GM12873 (cell line): ENCODE data around the gene ANAPC13.

ENCODE experiments used
- TF ChIP-seq, protein P1 (sequence below): IDR thresholded peaks from 2 replicates; pipeline ENCODE4 v1.5.1; 2012; ENCODE audit warnings: low read depth, mild to moderate bottlenecking, moderate library complexity, low read length, control low read depth; ENCODE audit not compliant: insufficient read depth; ENCODE audit errors: missing control alignments

ANAPC13 gene

GRCh38 chr3:134522541-134522940, 36.8 kb upstream of the ANAPC13 start:
- TF ChIP-seq, protein P1, sequence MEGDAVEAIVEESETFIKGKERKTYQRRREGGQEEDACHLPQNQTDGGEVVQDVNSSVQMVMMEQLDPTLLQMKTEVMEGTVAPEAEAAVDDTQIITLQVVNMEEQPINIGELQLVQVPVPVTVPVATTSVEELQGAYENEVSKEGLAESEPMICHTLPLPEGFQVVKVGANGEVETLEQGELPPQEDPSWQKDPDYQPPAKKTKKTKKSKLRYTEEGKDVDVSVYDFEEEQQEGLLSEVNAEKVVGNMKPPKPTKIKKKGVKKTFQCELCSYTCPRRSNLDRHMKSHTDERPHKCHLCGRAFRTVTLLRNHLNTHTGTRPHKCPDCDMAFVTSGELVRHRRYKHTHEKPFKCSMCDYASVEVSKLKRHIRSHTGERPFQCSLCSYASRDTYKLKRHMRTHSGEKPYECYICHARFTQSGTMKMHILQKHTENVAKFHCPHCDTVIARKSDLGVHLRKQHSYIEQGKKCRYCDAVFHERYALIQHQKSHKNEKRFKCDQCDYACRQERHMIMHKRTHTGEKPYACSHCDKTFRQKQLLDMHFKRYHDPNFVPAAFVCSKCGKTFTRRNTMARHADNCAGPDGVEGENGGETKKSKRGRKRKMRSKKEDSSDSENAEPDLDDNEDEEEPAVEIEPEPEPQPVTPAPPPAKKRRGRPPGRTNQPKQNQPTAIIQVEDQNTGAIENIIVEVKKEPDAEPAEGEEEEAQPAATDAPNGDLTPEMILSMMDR: no peak

DNA sequence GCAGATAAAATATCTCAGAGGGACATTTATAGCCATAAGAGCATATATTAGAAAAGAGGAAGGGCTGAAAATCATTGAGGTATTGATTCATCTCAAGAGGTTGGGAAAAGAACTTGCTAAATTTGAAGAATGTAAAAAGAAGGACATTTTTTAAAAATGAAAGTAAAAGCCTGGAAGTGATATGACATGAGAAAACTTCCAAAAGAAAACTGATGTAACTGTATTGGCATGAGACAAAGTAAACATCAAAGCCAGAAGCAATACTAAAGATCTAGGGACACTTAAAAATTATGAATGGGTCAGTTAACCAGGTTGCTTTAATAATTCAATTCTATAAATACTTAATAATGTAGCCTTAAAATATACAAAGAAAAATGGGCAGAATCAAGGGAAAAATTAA, 32.0 kb upstream of the ANAPC13 start:
- TF ChIP-seq, protein P1: no peak

GRCh38 chr3:134516905-134517304, 31.1 kb upstream of the ANAPC13 start:
- TF ChIP-seq, protein P1: no peak

DNA sequence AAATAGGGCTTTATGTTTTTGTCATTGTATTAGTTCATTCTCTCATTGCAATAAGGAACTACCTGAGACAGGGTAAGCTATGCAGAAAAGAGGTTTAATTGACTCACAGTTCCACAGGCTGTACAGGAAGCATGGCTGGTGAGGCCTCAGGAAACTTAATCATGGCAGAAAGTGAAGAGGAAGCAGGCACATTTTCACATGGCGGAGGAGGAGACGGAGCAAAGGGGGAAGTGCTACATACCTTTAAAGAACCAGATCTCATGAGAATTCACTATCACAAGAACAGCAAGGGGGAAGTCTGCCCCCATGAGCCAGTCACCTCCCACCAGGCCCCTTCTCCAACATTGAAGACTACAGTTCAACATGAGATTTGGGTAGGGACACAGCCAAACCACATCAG, 25.7 kb upstream of the ANAPC13 start:
- TF ChIP-seq, protein P1: no peak

DNA sequence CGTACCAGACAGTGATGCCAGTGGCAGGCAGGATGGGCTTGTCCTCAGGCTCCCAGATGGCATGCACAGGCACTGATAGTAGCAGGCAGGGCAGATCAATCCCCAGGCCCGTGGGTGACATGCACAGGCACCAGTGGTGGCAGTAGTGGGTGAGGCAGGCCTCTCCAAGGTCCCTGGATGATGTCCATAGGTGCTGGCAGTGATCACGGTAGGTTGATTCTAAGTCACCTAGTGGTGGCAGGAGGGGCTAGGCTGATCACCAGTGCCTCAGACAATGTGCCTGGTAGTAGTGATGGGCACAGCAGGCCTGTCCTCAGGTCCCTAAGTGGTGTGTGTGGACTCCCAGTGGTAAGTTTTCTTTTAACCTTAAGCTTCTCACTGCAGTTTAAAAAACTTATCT, 19.7 kb upstream of the ANAPC13 start:
- TF ChIP-seq, protein P1: peak; percentile 6

DNA sequence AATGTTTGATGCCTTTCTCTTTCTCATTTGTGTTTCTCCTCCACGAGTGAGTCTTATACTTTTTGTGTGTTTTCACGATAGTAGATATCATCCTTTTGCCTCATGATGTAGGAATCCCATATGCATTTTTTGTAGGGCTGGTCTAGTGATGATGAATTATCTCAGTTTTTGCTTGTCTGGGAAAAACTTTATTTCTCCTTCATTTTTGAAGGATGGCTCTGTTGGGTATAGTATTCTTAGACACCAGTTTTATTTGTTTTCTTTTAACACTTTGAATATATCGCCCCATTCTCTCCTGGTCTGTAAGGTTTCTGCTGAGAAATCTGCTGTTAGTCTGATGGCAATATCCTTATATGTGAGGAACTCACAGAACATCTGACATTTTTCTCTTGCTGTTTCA, 18.3 kb upstream of the ANAPC13 start:
- TF ChIP-seq, protein P1: no peak

DNA sequence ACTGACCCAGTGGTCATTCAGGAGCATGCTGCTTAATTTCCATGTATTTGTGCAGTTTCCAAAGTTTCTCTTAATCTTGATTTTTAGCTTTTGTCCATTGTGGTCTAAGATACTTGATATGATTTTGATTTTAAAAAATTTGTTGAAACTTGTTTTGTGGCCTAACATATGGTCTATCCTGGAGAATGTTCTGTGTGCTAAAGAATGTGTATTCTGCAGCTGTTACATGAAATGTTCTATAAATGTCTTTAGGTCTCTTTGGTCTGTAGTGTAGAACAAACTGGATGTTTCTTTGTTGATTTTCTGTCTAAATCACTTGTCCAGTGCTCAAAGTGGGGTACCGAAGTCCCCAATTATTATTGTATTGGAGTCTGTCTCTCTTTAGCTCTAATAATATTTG, 17.5 kb upstream of the ANAPC13 start:
- TF ChIP-seq, protein P1: no peak
